ENCODE results near the gene CYP21A2.
"Not testable (repeated sequence)": the region's sequence is repeated elsewhere in the genome, so short reads cannot be mapped to it uniquely, and the experiment has no call there.

Gene CYP21A2

GRCh38 chr6:32055756-32056155 lies 17.5 kb downstream of the CYP21A2 start:
- DNase-seq = not testable (repeated sequence)

GRCh38 chr6:32056254-32056653 lies 18.0 kb downstream of the CYP21A2 start:
- no peak for DNase-seq

- DNase-seq = no peak
These were observed 19.8 kb downstream of the CYP21A2 start for GRCh38 chr6:32057966-32058365.

GRCh38 chr6:32058511-32058963 lies 20.3 kb downstream of the CYP21A2 start:
- DNase-seq = no peak

- DNase-seq = no peak
These were observed 22.9 kb downstream of the CYP21A2 start for GRCh38 chr6:32060966-32061655.

GRCh38 chr6:32064706-32065105 lies 26.5 kb downstream of the CYP21A2 start:
- no peak for DNase-seq

GRCh38 chr6:32067521-32067920 lies 29.3 kb downstream of the CYP21A2 start:
- not testable (repeated sequence) for DNase-seq

GRCh38 chr6:32068315-32068714 lies 30.1 kb downstream of the CYP21A2 start:
- DNase-seq = not testable (repeated sequence)

- DNase-seq = no peak
These were observed 30.7 kb downstream of the CYP21A2 start for GRCh38 chr6:32068867-32069266.

- no peak for DNase-seq
These were observed 31.2 kb downstream of the CYP21A2 start for GRCh38 chr6:32069460-32069859.

- DNase-seq = no peak
These were observed 31.8 kb downstream of the CYP21A2 start for GRCh38 chr6:32069878-32070515.

GRCh38 chr6:32070814-32071543 lies 32.8 kb downstream of the CYP21A2 start:
- DNase-seq = no peak

- no peak for DNase-seq
These were observed 34.9 kb downstream of the CYP21A2 start for GRCh38 chr6:32073101-32073500.

GRCh38 chr6:32073613-32074012 lies 35.4 kb downstream of the CYP21A2 start:
- DNase-seq = no peak

- no peak for DNase-seq
These were observed 36.8 kb downstream of the CYP21A2 start for GRCh38 chr6:32074996-32075532.

GRCh38 chr6:32075781-32076180 lies 37.6 kb downstream of the CYP21A2 start:
- no peak for DNase-seq

- no peak for DNase-seq
These were observed 38.1 kb downstream of the CYP21A2 start for GRCh38 chr6:32076321-32076809.

- DNase-seq = no peak
These were observed 41.5 kb downstream of the CYP21A2 start for GRCh38 chr6:32079566-32080290.

GRCh38 chr6:32081168-32081990 lies 43.2 kb downstream of the CYP21A2 start:
- DNase-seq = no peak

- no peak for DNase-seq
These were observed 44.3 kb downstream of the CYP21A2 start for GRCh38 chr6:32082478-32082877.

GRCh38 chr6:32082935-32083334 lies 44.7 kb downstream of the CYP21A2 start:
- DNase-seq = no peak

Measured in activated CD4-positive, CD25-positive, alpha-beta regulatory T cell (primary cell).